SK-N-SH (cell line): ENCODE data around the gene RPS27A. TPM values are rescaled to one million over a fixed set of nuclear protein-coding genes. Genes with fewer than 3 reads are reported as not detected.
"Not testable (repeated sequence)": the region's sequence is repeated elsewhere in the genome, so short reads cannot be mapped to it uniquely, and the experiment has no call there.

Experiments
- CTCF ChIA-PET: fragments of 300-600, 350-600 bp; formaldehyde crosslinking; extraction: SDS; loops from one replicate; lab custom pipeline; 2021; lab: Yijun Ruan, JAX
- POLR2A ChIA-PET: fragments of 350-600 bp; sonication (Branson Sonifier 250); formaldehyde crosslinking; extraction: SDS; loops from one replicate; lab custom pipeline; 2020; ENCODE audit warnings: antibody characterized with exemption, inconsistent platforms; lab: Yijun Ruan, JAX
- DNase-seq: peaks from one replicate; pipeline ENCODE4 v3.0.0; 2012
- H2AFZ ChIP-seq: fragments of 200-600 bp; sonication (generic); 2 replicates; pipeline ENCODE4 v1.8.1; 2016; ENCODE audit warnings: antibody characterized with exemption, mild to moderate bottlenecking, low read depth
- H3F3A ChIP-seq: fragments of 200-600 bp; sonication (generic); replicated peaks from 2 replicates; pipeline ENCODE3; 2016; ENCODE audit warnings: antibody characterized with exemption, mild to moderate bottlenecking; ENCODE audit not compliant: insufficient read depth
- H3K27ac ChIP-seq, 2 experiments: fragments of 200-500 bp in 1 of 2; fragments of 200-600 bp in 1 of 2; sonication (Bioruptor generic) in 1 of 2; sonication (generic), shearing (Covaris generic) in 1 of 2; 2 replicates each; pipeline versions ENCODE4 v1.5.1 to v1.6.1; 2014 to 2016; ENCODE audit warnings: low read depth in 2 of 2, inconsistent platforms in 1 of 2, low read length in 1 of 2, mild to moderate bottlenecking in 1 of 2, mixed read lengths in 1 of 2
- H3K27me3 ChIP-seq: fragments of 200-600 bp; sonication (generic), shearing (Covaris generic); 2 replicates; pipeline ENCODE4 v1.6.1; 2016; ENCODE audit warnings: mixed run types; ENCODE audit not compliant: insufficient read depth
- H3K36me3 ChIP-seq, 2 experiments: fragments of 200-500 bp in 1 of 2; fragments of 200-600 bp in 1 of 2; sonication (Bioruptor generic) in 1 of 2; sonication (generic) in 1 of 2; replicated peaks in 1 of 2; 2 replicates each; pipeline versions ENCODE3 to v1.5.1; 2014 to 2016; ENCODE audit warnings: low read length in 1 of 2, mild to moderate bottlenecking in 1 of 2; ENCODE audit not compliant: insufficient read depth in 2 of 2, control insufficient read depth in 1 of 2
- H3K4me1 ChIP-seq, 2 experiments: fragments of 200-500 bp in 1 of 2; fragments of 200-600 bp in 1 of 2; sonication (Bioruptor generic) in 1 of 2; sonication (generic), shearing (Covaris generic) in 1 of 2; 2 replicates each; pipeline versions ENCODE4 v1.5.1 to v1.6.1; 2014 to 2016; ENCODE audit warnings: low read depth in 1 of 2, low read length in 1 of 2, mixed run types in 1 of 2; ENCODE audit not compliant: insufficient read depth in 2 of 2, control insufficient read depth in 1 of 2
- H3K4me2 ChIP-seq: fragments of 200-600 bp; sonication (generic), shearing (Covaris generic); 2 replicates; pipeline ENCODE4 v1.6.1; 2017; ENCODE audit warnings: mixed run types
- H3K4me3 ChIP-seq, 2 experiments: fragments of 200-500 bp in 1 of 2; fragments of 200-600 bp in 1 of 2; sonication (Bioruptor generic) in 1 of 2; sonication (generic), shearing (Covaris generic) in 1 of 2; 2 replicates each; pipeline versions ENCODE4 v1.5.1 to v1.8.1; 2014 to 2016; ENCODE audit warnings: low read depth in 2 of 2, inconsistent platforms in 1 of 2, low read length in 1 of 2, mild to moderate bottlenecking in 1 of 2, mixed read lengths in 1 of 2, moderate library complexity in 1 of 2
- H3K79me2 ChIP-seq: fragments of 200-600 bp; sonication (generic); 2 replicates; pipeline ENCODE4 v1.8.1; 2017; ENCODE audit warnings: mild to moderate bottlenecking; ENCODE audit not compliant: insufficient read depth
- H3K9ac ChIP-seq: fragments of 200-600 bp; sonication (generic); 2 replicates; pipeline ENCODE4 v1.6.1; 2017; ENCODE audit warnings: mixed run types
- H3K9me2 ChIP-seq: fragments of 200-600 bp; sonication (generic); 2 replicates; pipeline ENCODE4 v1.6.1; 2017; ENCODE audit warnings: mixed run types
- H3K9me3 ChIP-seq: fragments of 200-600 bp; sonication (generic); 2 replicates; pipeline ENCODE4 v1.6.1; 2017; ENCODE audit warnings: mixed run types, mild to moderate bottlenecking, moderate library complexity
- H4K20me1 ChIP-seq: fragments of 200-600 bp; sonication (generic); 2 replicates; pipeline ENCODE4 v1.6.1; 2017; ENCODE audit warnings: mild to moderate bottlenecking, mixed run types; ENCODE audit not compliant: insufficient read depth
- CHD2 ChIP-seq: fragments of 150-350 bp; IDR thresholded peaks from 2 replicates; pipeline ENCODE4 v1.6.1; 2018; ENCODE audit warnings: low read length; ENCODE audit not compliant: partially characterized antibody
- ELF1 ChIP-seq: IDR thresholded peaks from 2 replicates; pipeline ENCODE4 v1.4.0; 2012
- FOSL2 ChIP-seq: IDR thresholded peaks from 2 replicates; pipeline ENCODE4 v1.4.0; 2012; ENCODE audit warnings: low read depth, mild to moderate bottlenecking, moderate library complexity, borderline replicate concordance
- FOXJ3 ChIP-seq: sonication (generic); formaldehyde crosslinking; IDR thresholded peaks from 2 replicates; pipeline ENCODE4 v1.5.1; 2020; ENCODE audit warnings: mild to moderate bottlenecking, missing genetic modification reagents
- FOXM1 ChIP-seq: IDR thresholded peaks from 2 replicates; pipeline ENCODE4 v1.4.0; 2012; ENCODE audit warnings: low read depth, mild to moderate bottlenecking
- GATA2 ChIP-seq: sonication (generic); formaldehyde crosslinking; IDR thresholded peaks from 2 replicates; pipeline ENCODE4 v1.5.0; 2020; ENCODE audit warnings: mild to moderate bottlenecking, missing genetic modification reagents
- JUND ChIP-seq: IDR thresholded peaks from 2 replicates; pipeline ENCODE4 v1.4.0; 2012
- MEF2A ChIP-seq: IDR thresholded peaks from 2 replicates; pipeline ENCODE4 v1.4.0; 2012; ENCODE audit warnings: low read depth, borderline replicate concordance
- RCOR1 ChIP-seq: fragments of 150-350 bp; IDR thresholded peaks from 2 replicates; pipeline ENCODE4 v1.6.1; 2017; ENCODE audit warnings: antibody characterized with exemption, low read length
- RFX5 ChIP-seq: IDR thresholded peaks from 2 replicates; pipeline ENCODE4 v1.6.1; 2012; ENCODE audit warnings: mild to moderate bottlenecking, improper control_type of control experiment, low read length
- TAF1 ChIP-seq: IDR thresholded peaks from 2 replicates; pipeline ENCODE4 v1.6.1; 2012; ENCODE audit warnings: low read depth, mild to moderate bottlenecking, low read length, moderate library complexity, borderline replicate concordance
- USF2 ChIP-seq: fragments of 150-350 bp; IDR thresholded peaks from 2 replicates; pipeline ENCODE4 v1.6.1; 2017; ENCODE audit warnings: antibody characterized with exemption, low read length, low read depth, borderline replicate concordance
- WGBS: methylation state at CpG from one replicate; pipeline ENCODE4 v1.1.6; 2017; ENCODE audit warnings: low lambda C conversion rate; 5-methylcytosine and 5-hydroxymethylcytosine counted together
- polyA plus RNA-seq, 3 experiments: library from polyadenylated mRNA; depleted of rRNA; stranded (reverse); fragments of >200 nt; gene quantifications; 2 replicates each; pipeline ENCODE4 v1.2.3, GENCODE V29; 2012
- TF ChIP-seq, protein P1 (sequence below): IDR thresholded peaks from 2 replicates; pipeline ENCODE4 v1.4.0; 2012; ENCODE audit warnings: low read depth, borderline replicate concordance
- TF ChIP-seq, protein P2 (sequence below): IDR thresholded peaks from 2 replicates; pipeline ENCODE4 v1.4.0; 2012; ENCODE audit warnings: low read depth, borderline replicate concordance
- TF ChIP-seq, protein P3 (sequence below): IDR thresholded peaks from 2 replicates; pipeline ENCODE4 v1.4.0; 2012; ENCODE audit warnings: low read depth

The RPS27A gene
- polyA plus RNA-seq, 1 of the 3 experiments (the other 2 are of a cell fraction): 1,777 TPM

DNA sequence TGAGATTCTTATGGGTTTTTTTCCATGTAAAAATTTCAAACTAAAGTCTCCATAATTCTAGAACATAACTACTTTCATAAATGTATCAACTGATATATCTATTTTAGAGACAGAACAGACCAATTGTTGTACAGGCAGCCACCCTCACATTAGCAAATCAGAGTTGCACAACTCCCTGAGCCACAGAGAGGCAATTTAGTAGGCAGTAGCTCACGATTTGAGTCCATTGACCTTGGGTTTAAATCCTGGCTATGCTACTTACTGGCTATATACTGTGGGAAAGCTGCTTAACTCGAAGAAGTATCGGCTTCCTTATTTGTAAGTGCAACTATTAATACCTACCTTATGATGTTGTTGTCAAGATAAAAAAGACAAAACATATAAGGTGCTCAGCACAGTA, 20.3 kb downstream of the RPS27A start:
- Histone ChIP-seq H3K4me1 (no peaks in the 10 kb centered on the region), H2AFZ (no peak overlapping the region), H3K9ac (no peak overlapping the region), H3K36me3 (peaks cover 40 to 50% of the 10 kb centered on the region in 2 experiments), H3K27ac (no peak overlapping the region), H3K9me3 (no peaks in the 10 kb centered on the region), H4K20me1 (no peaks in the 10 kb centered on the region), H3K79me2 (no peaks in the 10 kb centered on the region), H3K4me2 (no peak overlapping the region), H3K4me3 (no peak overlapping the region), H3K9me2 (no peaks in the 10 kb centered on the region), H3F3A (no peaks in the 10 kb centered on the region), H3K27me3 (no peaks in the 10 kb centered on the region)
- 93% methylated on average over 3 of the region's 3 CpGs for WGBS
- TF ChIP-seq FOXM1 (no peak), TAF1 (no peak), ELF1 (no peak), MEF2A (no peak), GATA2 (no peak), JUND (no peak), USF2 (no peak), FOXJ3 (CRISPR knock-in tag) (no peak), FOSL2 (no peak), RFX5 (no peak), RCOR1 (no peak), CHD2 (no peak)
- TF ChIP-seq, protein P1, sequence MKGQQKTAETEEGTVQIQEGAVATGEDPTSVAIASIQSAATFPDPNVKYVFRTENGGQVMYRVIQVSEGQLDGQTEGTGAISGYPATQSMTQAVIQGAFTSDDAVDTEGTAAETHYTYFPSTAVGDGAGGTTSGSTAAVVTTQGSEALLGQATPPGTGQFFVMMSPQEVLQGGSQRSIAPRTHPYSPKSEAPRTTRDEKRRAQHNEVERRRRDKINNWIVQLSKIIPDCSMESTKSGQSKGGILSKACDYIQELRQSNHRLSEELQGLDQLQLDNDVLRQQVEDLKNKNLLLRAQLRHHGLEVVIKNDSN: no peak
- TF ChIP-seq, protein P2, sequence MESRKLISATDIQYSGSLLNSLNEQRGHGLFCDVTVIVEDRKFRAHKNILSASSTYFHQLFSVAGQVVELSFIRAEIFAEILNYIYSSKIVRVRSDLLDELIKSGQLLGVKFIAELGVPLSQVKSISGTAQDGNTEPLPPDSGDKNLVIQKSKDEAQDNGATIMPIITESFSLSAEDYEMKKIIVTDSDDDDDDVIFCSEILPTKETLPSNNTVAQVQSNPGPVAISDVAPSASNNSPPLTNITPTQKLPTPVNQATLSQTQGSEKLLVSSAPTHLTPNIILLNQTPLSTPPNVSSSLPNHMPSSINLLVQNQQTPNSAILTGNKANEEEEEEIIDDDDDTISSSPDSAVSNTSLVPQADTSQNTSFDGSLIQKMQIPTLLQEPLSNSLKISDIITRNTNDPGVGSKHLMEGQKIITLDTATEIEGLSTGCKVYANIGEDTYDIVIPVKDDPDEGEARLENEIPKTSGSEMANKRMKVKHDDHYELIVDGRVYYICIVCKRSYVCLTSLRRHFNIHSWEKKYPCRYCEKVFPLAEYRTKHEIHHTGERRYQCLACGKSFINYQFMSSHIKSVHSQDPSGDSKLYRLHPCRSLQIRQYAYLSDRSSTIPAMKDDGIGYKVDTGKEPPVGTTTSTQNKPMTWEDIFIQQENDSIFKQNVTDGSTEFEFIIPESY: no peak
- TF ChIP-seq, protein P3, sequence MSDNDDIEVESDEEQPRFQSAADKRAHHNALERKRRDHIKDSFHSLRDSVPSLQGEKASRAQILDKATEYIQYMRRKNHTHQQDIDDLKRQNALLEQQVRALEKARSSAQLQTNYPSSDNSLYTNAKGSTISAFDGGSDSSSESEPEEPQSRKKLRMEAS: no peak
- CTCF ChIA-PET: no interaction called here
- no peak for DNase-seq
- POLR2A ChIA-PET: no interaction called here

- POLR2A ChIA-PET, H3K9me2 ChIP-seq, H3K4me2 ChIP-seq, H3F3A ChIP-seq, H3K9ac ChIP-seq, H3K4me3 ChIP-seq, H3K27ac ChIP-seq, H3K27me3 ChIP-seq, H3K4me1 ChIP-seq, H2AFZ ChIP-seq, DNase-seq, H3K9me3 ChIP-seq, H3K79me2 ChIP-seq, H4K20me1 ChIP-seq: not testable (repeated sequence)
- CTCF ChIA-PET: interaction anchor here (0.6 to 2.5 kb wide), 2 partner anchors 8 to 427 kb away, joined by 3 to 8 read pairs; no protein-coding TSS in a partner anchor
- H3K36me3 ChIP-seq: peaks cover 38 to 53% of the 10 kb centered on the region in 2 experiments
- whole genome bisulfite sequencing: 98% methylated on average over 3 of the region's 3 CpGs
Measured at GRCh38 chr2:55259586-55259985, 27.1 kb downstream of the RPS27A start.
